ENCODE results near the gene ALPG.

The ALPG gene

GRCh38 chr2:232460171-232460570, 53.5 kb downstream of the ALPG start:
- DNase-seq: no peak
